Spleen (tissue), 11 donors: ENCODE data around the gene GPBAR1. TPM values are rescaled to one million over a fixed set of nuclear protein-coding genes. Genes with fewer than 3 reads are reported as not detected.

Experiments used
- DNase-seq: peaks from one replicate; pipeline ENCODE4 v3.0.0-alpha.2; 2020
- H3K27ac ChIP-seq, 8 donors: fragments of 200-600 bp; sonication (generic) in 7 of 8; 1 replicate in 4 of 8; 2 replicates in 4 of 8; pipeline versions ENCODE4 v1.5.0 to v1.8.0; 2016 to 2021; ENCODE audit warnings: inconsistent platforms in 4 of 8, mild to moderate bottlenecking in 4 of 8, moderate library complexity in 1 of 8
- H3K27me3 ChIP-seq, 7 donors: fragments of 200-600 bp; sonication (generic) in 6 of 7; replicated peaks in 1 of 7; 1 replicate in 4 of 7; 2 replicates in 3 of 7; pipeline versions ENCODE4 v1.5.0 to v1.8.0; 2016 to 2021; ENCODE audit warnings: inconsistent platforms in 3 of 7, mild to moderate bottlenecking in 1 of 7
- H3K36me3 ChIP-seq, 6 donors: fragments of 200-600 bp; sonication (generic) in 5 of 6; 1 replicate in 4 of 6; 2 replicates in 2 of 6; pipeline versions ENCODE4 v1.5.0 to v1.8.0; 2016 to 2021; ENCODE audit warnings: inconsistent platforms in 2 of 6
- H3K4me1 ChIP-seq, 6 donors: fragments of 200-600 bp; sonication (generic) in 5 of 6; 1 replicate in 3 of 6; 2 replicates in 3 of 6; pipeline versions ENCODE4 v1.5.0 to v1.8.0; 2016 to 2021; ENCODE audit warnings: inconsistent platforms in 3 of 6
- H3K4me3 ChIP-seq, 8 donors: fragments of 200-600 bp; sonication (generic) in 7 of 8; 1 replicate in 4 of 8; 2 replicates in 4 of 8; pipeline versions ENCODE4 v1.5.0 to v1.8.0; 2016 to 2021; ENCODE audit warnings: inconsistent platforms in 4 of 8, mild to moderate bottlenecking in 4 of 8, moderate library complexity in 2 of 8
- H3K9me3 ChIP-seq, 8 donors: fragments of 200-600 bp; sonication (generic) in 7 of 8; 1 replicate in 4 of 8; 2 replicates in 4 of 8; pipeline versions ENCODE4 v1.5.0 to v1.8.0; 2016 to 2021; ENCODE audit warnings: inconsistent platforms in 4 of 8
- CTCF ChIP-seq, 11 experiments: fragments of 200-600 bp in 7 of 11; fragments of 450-650 bp in 4 of 11; sonication (generic) in 4 of 11; IDR thresholded peaks in 8 of 11; conservative IDR thresholded peaks in 3 of 11; 1 replicate in 7 of 11; 2 replicates in 4 of 11; pipeline versions ENCODE4 v1.4.0 to v1.8.0; 2016 to 2021; ENCODE audit warnings: antibody characterized with exemption in 11 of 11, inconsistent platforms in 4 of 11, mild to moderate bottlenecking in 1 of 11
- POLR2A ChIP-seq, 3 donors: fragments of 450-650 bp; IDR thresholded peaks; one replicate each; pipeline ENCODE4 v1.5.1; 2017; ENCODE audit warnings: antibody characterized with exemption in 3 of 3, mild to moderate bottlenecking in 1 of 3
- POLR2AphosphoS5 ChIP-seq, 3 donors: sonication (generic); formaldehyde crosslinking; IDR thresholded peaks; one replicate each; pipeline ENCODE4 v1.5.1; 2017; ENCODE audit warnings: antibody characterized with exemption in 3 of 3
- WGBS, 5 donors: extraction: QIAGEN DNeasy Blood & Tissue Kit in 3 of 5; methylation state at CpG; one replicate each; pipeline versions ENCODE4 v1.1.5 to v1.1.7; 2013 to 2018; 5-methylcytosine and 5-hydroxymethylcytosine counted together
- intact Hi-C: fragments of 100-400 bp; cut with DNase I; formaldehyde crosslinking; loops from one replicate; pipeline ENCODE4 v1.15.0; 2023; ENCODE audit warnings: low total_unique reads
- polyA plus RNA-seq, 3 donors: library from polyadenylated mRNA; stranded (reverse); fragments of 200-250 nt; gene quantifications; one replicate each; pipeline ENCODE4 v1.2.1, GENCODE V29; 2013
- total RNA-seq, 7 donors: library from RNA; depleted of rRNA in 3 of 7; stranded (reverse); fragments of >200 nt in 3 of 7; fragmentation: NEBNext Ultra II Directional in 4 of 7; extraction: Animal tissue kit (Norgen Biotek cat#: 25700) in 4 of 7; gene quantifications; one replicate each; pipeline versions ENCODE4 v1.1.0 to v1.2.1, GENCODE V29; 2016 to 2021
- donor health status: healthy with polysubstance abuse.
- donor health status: DM: no; HTN: no; CAD: no; lungs with moderate emphysema.
- donor health status: DM: no; HTN: no; CAD: no.
- donor health status: Bipolar disorder and iron deficiency.
- donor health status: healthy.
- donor health status: DM: no; HTN: no; CAD: no.
- donor health status: DM: yes; HTN: yes; CAD: no.

Gene GPBAR1
- total and polyA plus RNA-seq, 10 donors, result 1.4 to 13.9 (median 6.8) TPM

- Histone ChIP-seq H3K4me3 (no peak overlapping the region), H3K27me3 (no peaks in the 10 kb centered on the region), H3K4me1 (peaks cover 0 to 51% (median 18%) of the 10 kb centered on the region in 6 donors), H3K27ac (no peak overlapping the region), H3K9me3 (no peaks in the 10 kb centered on the region), H3K36me3 (peaks cover 5 to 100% (median 97%) of the 10 kb centered on the region in 6 donors)
- intact Hi-C loops, result no loop called here
- DNase-seq, result no peak
- WGBS, 5 donors, result 85 to 96% (median 93%) methylated on average over 4 of the region's 4 CpGs
- TF ChIP-seq POLR2A (IDR thresholded peaks at IDR 0.05) (no peak), POLR2AphosphoS5 (IDR thresholded peaks at IDR 0.05) (peak in 1 of 3 donors; percentile 13), CTCF (IDR thresholded peaks at IDR 0.05 in 8 of 11, conservative IDR thresholded peaks at IDR 0.05 in 3 of 11) (no peak)
These were observed 24.0 kb upstream of the GPBAR1 start for GRCh38 chr2:218236829-218237228.

- Histone ChIP-seq H3K4me1 (peaks cover 0 to 43% (median 20%) of the 10 kb centered on the region in 6 donors), H3K9me3 (no peaks in the 10 kb centered on the region), H3K27me3 (no peaks in the 10 kb centered on the region), H3K36me3 (peaks cover 5 to 100% (median 97%) of the 10 kb centered on the region in 6 donors), H3K4me3 (no peak overlapping the region), H3K27ac (peak overlapping the region in 7 of 8 donors; percentile 1 to 73 (median 55))
- intact Hi-C loops, result no loop called here
- no peak for TF ChIP-seq POLR2AphosphoS5 (IDR thresholded peaks at IDR 0.05)
- TF ChIP-seq CTCF (IDR thresholded peaks at IDR 0.05 in 8 of 11, conservative IDR thresholded peaks at IDR 0.05 in 3 of 11), result no peak
- TF ChIP-seq POLR2A (IDR thresholded peaks at IDR 0.05), result no peak
- no peak for DNase-seq
- 68 to 89% (median 76%) methylated on average over 1 of the region's 1 CpG for WGBS, 5 donors
These were observed 21.9 kb upstream of the GPBAR1 start for GRCh38 chr2:218238887-218239286.

GRCh38 chr2:218244204-218244603, 16.6 kb upstream of the GPBAR1 start:
- intact Hi-C loops, result no loop called here
- peaks cover 4 to 100% (median 98%) of the 10 kb centered on the region in 6 donors for H3K36me3 ChIP-seq

GRCh38 chr2:218244665-218245064, 16.1 kb upstream of the GPBAR1 start:
- 81 to 92% (median 86%) methylated on average over 2 of the region's 2 CpGs for WGBS, 5 donors
- peaks cover 0 to 31% (median 13%) of the 10 kb centered on the region in 6 donors for H3K4me1 ChIP-seq
- no peaks in the 10 kb centered on the region for H3K9me3 ChIP-seq
- H3K27me3 ChIP-seq, result no peaks in the 10 kb centered on the region
- H3K27ac ChIP-seq, result peak overlapping the region in 2 of 8 donors; percentile 10 to 16
- DNase-seq, result no peak
- H3K4me3 ChIP-seq, result no peak overlapping the region
- peaks cover 7 to 100% (median 98%) of the 10 kb centered on the region in 6 donors for H3K36me3 ChIP-seq
- TF ChIP-seq CTCF (IDR thresholded peaks at IDR 0.05 in 8 of 11, conservative IDR thresholded peaks at IDR 0.05 in 3 of 11) (no peak), POLR2AphosphoS5 (IDR thresholded peaks at IDR 0.05) (no peak), POLR2A (IDR thresholded peaks at IDR 0.05) (no peak)
- intact Hi-C loops, result no loop called here

More at GRCh38 chr2:218244204-218244603, 16.6 kb upstream of the GPBAR1 start:
- WGBS, 5 donors, result 56 to 71% (median 63%) methylated on average over 1 of the region's 1 CpG
- Histone ChIP-seq H3K27ac (peak overlapping the region in 2 of 8 donors; percentile 10 to 16), H3K4me3 (no peak overlapping the region), H3K9me3 (no peaks in the 10 kb centered on the region), H3K4me1 (peaks cover 0 to 32% (median 15%) of the 10 kb centered on the region in 6 donors), H3K27me3 (no peaks in the 10 kb centered on the region)
- DNase-seq, result no peak
- TF ChIP-seq CTCF (IDR thresholded peaks at IDR 0.05 in 8 of 11, conservative IDR thresholded peaks at IDR 0.05 in 3 of 11), result no peak
- TF ChIP-seq POLR2A (IDR thresholded peaks at IDR 0.05), result no peak
- TF ChIP-seq POLR2AphosphoS5 (IDR thresholded peaks at IDR 0.05), result no peak
